Measurements from ENCODE around the gene INF2.

INF2 gene

GRCh38 chr14:104715871-104716270 is 26.5 kb downstream of the INF2 start:
- H3K9me3 Mint-ChIP-seq = no peaks in the 10 kb centered on the region
- H3K36me3 Mint-ChIP-seq (ENCODE audit: low read depth) = peaks cover 13% of the 10 kb centered on the region
- H3K27ac Mint-ChIP-seq = no peak overlapping the region
- H3K4me1 Mint-ChIP-seq = no peaks in the 10 kb centered on the region
- H3K27me3 Mint-ChIP-seq (ENCODE audit: low read depth) = no peaks in the 10 kb centered on the region
- H3K4me3 Mint-ChIP-seq = no peak overlapping the region
- TF ChIP-seq CTCF (IDR thresholded peaks at IDR 0.05; ENCODE audit: unreplicated experiment in 3 of 3) = no peak

GRCh38 chr14:104717137-104717536 is 27.7 kb downstream of the INF2 start:
- peaks cover 7% of the 10 kb centered on the region for H3K4me1 Mint-ChIP-seq
- H3K27me3 Mint-ChIP-seq (ENCODE audit: low read depth) = no peaks in the 10 kb centered on the region
- peaks cover 13% of the 10 kb centered on the region for H3K36me3 Mint-ChIP-seq (ENCODE audit: low read depth)
- no peaks in the 10 kb centered on the region for H3K9me3 Mint-ChIP-seq
- H3K27ac Mint-ChIP-seq = no peak overlapping the region
- H3K4me3 Mint-ChIP-seq = no peak overlapping the region
- TF ChIP-seq CTCF (IDR thresholded peaks at IDR 0.05; ENCODE audit: unreplicated experiment in 3 of 3) = no peak

GRCh38 chr14:104717646-104718045 is 28.2 kb downstream of the INF2 start:
- TF ChIP-seq CTCF (IDR thresholded peaks at IDR 0.05; ENCODE audit: unreplicated experiment in 3 of 3) = no peak
- Mint-ChIP-seq H3K4me3 (peak overlapping the region in 1 of 3 experiments; percentile 6), H3K9me3 (no peaks in the 10 kb centered on the region), H3K4me1 (peaks cover 12% of the 10 kb centered on the region), H3K27me3 (ENCODE audit: low read depth) (no peaks in the 10 kb centered on the region), H3K36me3 (ENCODE audit: low read depth) (peaks cover 13% of the 10 kb centered on the region), H3K27ac (no peak overlapping the region)

GRCh38 chr14:104718147-104718546 is 28.7 kb downstream of the INF2 start:
- no peak for TF ChIP-seq CTCF (IDR thresholded peaks at IDR 0.05; ENCODE audit: unreplicated experiment in 3 of 3)
- H3K9me3 Mint-ChIP-seq = no peaks in the 10 kb centered on the region
- H3K27me3 Mint-ChIP-seq (ENCODE audit: low read depth) = no peaks in the 10 kb centered on the region
- H3K4me3 Mint-ChIP-seq = peak overlapping the region in 1 of 3 experiments; percentile 6
- peaks cover 12% of the 10 kb centered on the region for H3K4me1 Mint-ChIP-seq
- no peak overlapping the region for H3K27ac Mint-ChIP-seq
- H3K36me3 Mint-ChIP-seq (ENCODE audit: low read depth) = peaks cover 13% of the 10 kb centered on the region

GRCh38 chr14:104718871-104719270 is 29.5 kb downstream of the INF2 start:
- Mint-ChIP-seq H3K4me1 (peaks cover 12% of the 10 kb centered on the region), H3K27me3 (ENCODE audit: low read depth) (no peaks in the 10 kb centered on the region), H3K27ac (no peak overlapping the region), H3K36me3 (ENCODE audit: low read depth) (peaks cover 13% of the 10 kb centered on the region), H3K9me3 (no peaks in the 10 kb centered on the region), H3K4me3 (no peak overlapping the region)
- no peak for TF ChIP-seq CTCF (IDR thresholded peaks at IDR 0.05; ENCODE audit: unreplicated experiment in 3 of 3)

GRCh38 chr14:104719343-104719742 is 29.9 kb downstream of the INF2 start:
- Mint-ChIP-seq H3K4me1 (peaks cover 12% of the 10 kb centered on the region), H3K27ac (no peak overlapping the region), H3K4me3 (no peak overlapping the region), H3K36me3 (ENCODE audit: low read depth) (peaks cover 13% of the 10 kb centered on the region), H3K27me3 (ENCODE audit: low read depth) (no peaks in the 10 kb centered on the region), H3K9me3 (no peaks in the 10 kb centered on the region)
- TF ChIP-seq CTCF (IDR thresholded peaks at IDR 0.05; ENCODE audit: unreplicated experiment in 3 of 3) = no peak
